KMS-11 (cell line): ENCODE data around the gene LGALS7B.
"Not testable (repeated sequence)": the region's sequence is repeated elsewhere in the genome, so short reads cannot be mapped to it uniquely, and the experiment has no call there.

Experiments used
- H2AFZ ChIP-seq: fragments of 200-600 bp; sonication (generic); 2 replicates; pipeline ENCODE4 v1.6.1; 2016; ENCODE audit warnings: antibody characterized with exemption, mixed run types, low read depth
- H3K27ac ChIP-seq: fragments of 200-600 bp; sonication (generic); 2 replicates; pipeline ENCODE4 v1.6.1; 2016; ENCODE audit warnings: mild to moderate bottlenecking, mixed run types
- H3K27me3 ChIP-seq: fragments of 200-600 bp; sonication (generic); 2 replicates; pipeline ENCODE4 v1.6.1; 2017; ENCODE audit warnings: mild to moderate bottlenecking, low read depth, mixed run types, moderate library complexity; ENCODE audit not compliant: insufficient read depth
- H3K36me3 ChIP-seq: fragments of 200-600 bp; sonication (generic); 2 replicates; pipeline ENCODE4 v1.6.1; 2017; ENCODE audit warnings: mild to moderate bottlenecking, mixed run types; ENCODE audit not compliant: insufficient read depth
- H3K4me1 ChIP-seq: fragments of 200-600 bp; sonication (generic); 2 replicates; pipeline ENCODE4 v1.6.1; 2016; ENCODE audit warnings: mild to moderate bottlenecking, low read depth, mixed run types; ENCODE audit not compliant: poor library complexity, severe bottlenecking
- H3K4me2 ChIP-seq: fragments of 200-600 bp; sonication (generic); 2 replicates; pipeline ENCODE4 v1.7.0; 2016; ENCODE audit warnings: mild to moderate bottlenecking, mixed run types
- H3K4me3 ChIP-seq: fragments of 200-600 bp; sonication (generic); IDR thresholded peaks from 2 replicates; pipeline ENCODE4 v1.6.1; 2017; ENCODE audit warnings: low read depth, low read length, mixed read lengths; ENCODE audit not compliant: insufficient read depth
- H3K79me2 ChIP-seq: fragments of 200-600 bp; sonication (generic); 2 replicates; pipeline ENCODE4 v1.6.1; 2016; ENCODE audit warnings: low read depth, mixed run types; ENCODE audit not compliant: insufficient read depth
- H3K9ac ChIP-seq: fragments of 200-600 bp; sonication (generic); 2 replicates; pipeline ENCODE4 v1.6.1; 2016; ENCODE audit warnings: mild to moderate bottlenecking, mixed run types
- H4K20me1 ChIP-seq: fragments of 200-600 bp; sonication (generic); 2 replicates; pipeline ENCODE4 v1.6.1; 2016; ENCODE audit warnings: mild to moderate bottlenecking, mixed run types; ENCODE audit not compliant: insufficient read depth
- TF ChIP-seq, protein P1 (sequence below): fragments of 200-600 bp; sonication (generic); conservative IDR thresholded peaks from 2 replicates; pipeline ENCODE4 v1.6.1; 2017; ENCODE audit warnings: low read depth, mild to moderate bottlenecking, antibody characterized with exemption, low read length, moderate library complexity, mixed read lengths

The LGALS7B gene

GRCh38 chr19:38806371-38806770 lies 17.4 kb downstream of the LGALS7B start:
- Histone ChIP-seq H3K27me3 (no peaks in the 10 kb centered on the region), H3K27ac (no peak overlapping the region), H2AFZ (no peak overlapping the region), H3K4me3 (no peak overlapping the region), H3K9ac (no peak overlapping the region), H3K4me1 (no peaks in the 10 kb centered on the region), H3K79me2 (no peaks in the 10 kb centered on the region), H3K36me3 (no peaks in the 10 kb centered on the region), H3K4me2 (no peak overlapping the region), H4K20me1 (no peaks in the 10 kb centered on the region)
- TF ChIP-seq, protein P1, sequence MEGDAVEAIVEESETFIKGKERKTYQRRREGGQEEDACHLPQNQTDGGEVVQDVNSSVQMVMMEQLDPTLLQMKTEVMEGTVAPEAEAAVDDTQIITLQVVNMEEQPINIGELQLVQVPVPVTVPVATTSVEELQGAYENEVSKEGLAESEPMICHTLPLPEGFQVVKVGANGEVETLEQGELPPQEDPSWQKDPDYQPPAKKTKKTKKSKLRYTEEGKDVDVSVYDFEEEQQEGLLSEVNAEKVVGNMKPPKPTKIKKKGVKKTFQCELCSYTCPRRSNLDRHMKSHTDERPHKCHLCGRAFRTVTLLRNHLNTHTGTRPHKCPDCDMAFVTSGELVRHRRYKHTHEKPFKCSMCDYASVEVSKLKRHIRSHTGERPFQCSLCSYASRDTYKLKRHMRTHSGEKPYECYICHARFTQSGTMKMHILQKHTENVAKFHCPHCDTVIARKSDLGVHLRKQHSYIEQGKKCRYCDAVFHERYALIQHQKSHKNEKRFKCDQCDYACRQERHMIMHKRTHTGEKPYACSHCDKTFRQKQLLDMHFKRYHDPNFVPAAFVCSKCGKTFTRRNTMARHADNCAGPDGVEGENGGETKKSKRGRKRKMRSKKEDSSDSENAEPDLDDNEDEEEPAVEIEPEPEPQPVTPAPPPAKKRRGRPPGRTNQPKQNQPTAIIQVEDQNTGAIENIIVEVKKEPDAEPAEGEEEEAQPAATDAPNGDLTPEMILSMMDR: no peak

DNA sequence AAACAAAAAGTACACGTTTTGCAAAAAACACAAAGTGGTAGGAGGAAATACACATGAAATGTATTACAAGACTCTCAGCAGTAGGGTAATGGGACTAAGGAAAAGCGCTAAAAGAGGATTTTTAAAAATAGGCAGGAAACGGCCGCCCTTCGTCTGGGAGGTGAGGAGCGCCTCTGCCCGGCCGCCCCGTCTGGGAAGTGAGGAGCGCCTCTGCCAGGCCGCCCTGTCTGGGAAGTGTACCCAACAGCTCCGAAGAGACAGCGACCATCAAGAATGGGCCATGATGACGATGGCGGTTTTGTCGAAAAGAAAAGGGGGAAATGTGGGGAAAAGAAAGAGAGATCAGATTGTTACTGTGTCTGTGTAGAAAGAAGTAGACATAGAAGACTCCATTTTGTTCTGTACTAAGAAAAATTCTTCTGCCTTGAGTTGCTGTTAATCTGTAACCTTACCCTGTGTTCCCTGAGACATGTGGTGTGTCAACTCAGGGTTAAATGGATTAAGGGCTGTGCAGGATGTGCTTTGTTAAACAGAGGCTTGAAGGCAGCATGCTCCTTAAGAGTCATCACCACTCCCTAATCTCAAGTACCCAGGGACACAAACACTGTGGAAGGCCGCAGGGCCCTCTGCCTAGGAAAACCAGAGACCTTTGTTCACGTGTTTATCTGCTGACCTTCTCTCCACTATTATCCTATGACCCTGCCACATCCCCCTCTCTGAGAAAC lies 18.5 kb downstream of the LGALS7B start:
- H3K4me1 ChIP-seq, H3K36me3 ChIP-seq, H3K27me3 ChIP-seq, H4K20me1 ChIP-seq, H2AFZ ChIP-seq, H3K4me2 ChIP-seq, H3K79me2 ChIP-seq, H3K9ac ChIP-seq, H3K4me3 ChIP-seq, H3K27ac ChIP-seq: not testable (repeated sequence)

DNA sequence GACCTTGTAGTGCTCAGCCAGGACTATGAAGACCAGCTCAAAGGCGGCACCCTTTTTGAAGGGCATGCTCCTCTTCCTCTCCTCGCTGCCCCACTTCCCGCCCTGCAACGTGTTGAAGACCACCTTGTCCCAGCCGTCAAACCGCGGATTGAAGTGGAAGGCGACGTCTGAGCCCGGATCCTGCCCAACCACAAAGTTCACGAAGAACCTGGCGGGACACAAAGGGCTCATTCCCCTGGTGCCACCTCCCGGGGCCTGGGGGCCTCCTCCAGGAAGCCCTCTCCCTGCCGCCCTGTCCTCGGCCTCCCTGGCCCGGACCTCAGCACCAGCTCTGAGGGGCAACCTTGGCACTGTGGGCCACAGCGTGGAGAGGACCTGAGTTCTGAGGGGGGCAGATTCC lies 19.7 kb downstream of the LGALS7B start:
- TF ChIP-seq, protein P1: no peak
- no peak overlapping the region for H3K4me2 ChIP-seq
- H3K79me2 ChIP-seq: no peaks in the 10 kb centered on the region

GRCh38 chr19:38809592-38810252 lies 20.7 kb downstream of the LGALS7B start:
- no peak overlapping the region for H3K27ac ChIP-seq
- no peak overlapping the region for H3K4me2 ChIP-seq
- H3K9ac ChIP-seq: no peak overlapping the region
- H3K4me1 ChIP-seq: no peaks in the 10 kb centered on the region
- no peaks in the 10 kb centered on the region for H3K27me3 ChIP-seq
- H2AFZ ChIP-seq: no peak overlapping the region
- no peaks in the 10 kb centered on the region for H3K79me2 ChIP-seq
- H3K4me3 ChIP-seq: no peak overlapping the region
- H4K20me1 ChIP-seq: no peaks in the 10 kb centered on the region
- no peaks in the 10 kb centered on the region for H3K36me3 ChIP-seq
- TF ChIP-seq, protein P1: no peak

More for the DNA sequence above, 19.7 kb downstream of the LGALS7B start:
- Histone ChIP-seq H3K9ac (no peak overlapping the region), H3K36me3 (no peaks in the 10 kb centered on the region), H3K27me3 (no peaks in the 10 kb centered on the region), H3K4me3 (no peak overlapping the region), H3K4me1 (no peaks in the 10 kb centered on the region), H2AFZ (no peak overlapping the region), H4K20me1 (no peaks in the 10 kb centered on the region), H3K27ac (no peak overlapping the region)
